H9 (cell line): ENCODE data around the gene STX10. TPM values are rescaled to one million over a fixed set of nuclear protein-coding genes. Genes with fewer than 3 reads are reported as not detected.
A peak's percentile ranks its signal among the peaks of the same experiment; 100 is the strongest.

Experiments
- DNase-seq: peaks from one replicate; pipeline ENCODE4 v3.0.0-alpha.2; 2017
- H2AFZ ChIP-seq: one replicate; pipeline ENCODE4 v1.6.1; 2013; ENCODE audit warnings: mild to moderate bottlenecking, low read length, control low read depth, moderate library complexity
- H2AK5ac ChIP-seq: 2 replicates; pipeline ENCODE4 v1.6.1; 2013; ENCODE audit warnings: low read length, control low read depth, mixed read lengths; ENCODE audit not compliant: insufficient read length
- H2BK120ac ChIP-seq: one replicate; pipeline ENCODE4 v1.6.1; 2013; ENCODE audit warnings: low read depth, mild to moderate bottlenecking, low read length, control low read depth, inconsistent platforms; ENCODE audit not compliant: poor library complexity, severe bottlenecking
- H2BK12ac ChIP-seq: 2 replicates; pipeline ENCODE4 v1.6.1; 2013; ENCODE audit warnings: low read length, control low read depth, mixed read lengths, low read depth; ENCODE audit not compliant: insufficient read length
- H2BK15ac ChIP-seq: 2 replicates; pipeline ENCODE4 v1.6.1; 2013; ENCODE audit warnings: low read depth, low read length, control low read depth
- H2BK20ac ChIP-seq: one replicate; pipeline ENCODE4 v1.6.1; 2013; ENCODE audit warnings: low read depth, mild to moderate bottlenecking, low read length, control low read depth, inconsistent platforms; ENCODE audit not compliant: poor library complexity, severe bottlenecking
- H2BK5ac ChIP-seq: 2 replicates; pipeline ENCODE4 v1.6.1; 2013; ENCODE audit warnings: low read length, control low read depth, mixed read lengths; ENCODE audit not compliant: insufficient read length
- H3K14ac ChIP-seq: 2 replicates; pipeline ENCODE4 v1.6.1; 2013; ENCODE audit warnings: low read length, control low read depth; ENCODE audit not compliant: insufficient read depth
- H3K18ac ChIP-seq: 2 replicates; pipeline ENCODE4 v1.6.1; 2013; ENCODE audit warnings: low read depth, mild to moderate bottlenecking, mixed read lengths, low read length, control low read depth; ENCODE audit not compliant: insufficient read length
- H3K23ac ChIP-seq: 2 replicates; pipeline ENCODE4 v1.6.1; 2013; ENCODE audit warnings: low read length, control low read depth, mixed read lengths, low read depth; ENCODE audit not compliant: insufficient read length
- H3K23me2 ChIP-seq: 2 replicates; pipeline ENCODE4 v1.6.1; 2013; ENCODE audit warnings: low read depth, mild to moderate bottlenecking, mixed read lengths, low read length, control low read depth; ENCODE audit not compliant: insufficient read length, poor library complexity, severe bottlenecking
- H3K27ac ChIP-seq: 2 replicates; pipeline ENCODE4 v1.5.1; 2013; ENCODE audit warnings: low read length, control low read depth, mixed read lengths, low read depth; ENCODE audit not compliant: insufficient read length
- H3K27me3 ChIP-seq: 2 replicates; pipeline ENCODE4 v1.6.1; 2013; ENCODE audit warnings: low read length, control low read depth, inconsistent platforms; ENCODE audit not compliant: insufficient read depth
- H3K4ac ChIP-seq: 2 replicates; pipeline ENCODE4 v1.6.1; 2013; ENCODE audit warnings: low read depth, mild to moderate bottlenecking, control low read depth, inconsistent platforms, low read length, moderate library complexity
- H3K4me1 ChIP-seq: 2 replicates; pipeline ENCODE4 v1.6.1; 2013; ENCODE audit warnings: low read length, control low read depth, inconsistent platforms; ENCODE audit not compliant: insufficient read depth
- H3K4me2 ChIP-seq: 2 replicates; pipeline ENCODE4 v1.6.1; 2013; ENCODE audit warnings: low read length, control low read depth, mixed read lengths; ENCODE audit not compliant: insufficient read length, insufficient read depth
- H3K56ac ChIP-seq: 2 replicates; pipeline ENCODE4 v1.6.1; 2013; ENCODE audit warnings: low read depth, mild to moderate bottlenecking, mixed read lengths, low read length, control low read depth; ENCODE audit not compliant: insufficient read length
- H3K79me1 ChIP-seq: 2 replicates; pipeline ENCODE4 v1.6.1; 2013; ENCODE audit warnings: low read depth, mild to moderate bottlenecking, moderate library complexity, low read length, control low read depth, inconsistent platforms; ENCODE audit not compliant: insufficient read depth, poor library complexity, severe bottlenecking
- H3K79me2 ChIP-seq: 2 replicates; pipeline ENCODE4 v1.6.1; 2013; ENCODE audit warnings: low read length, control low read depth, inconsistent platforms; ENCODE audit not compliant: insufficient read depth
- H3K9ac ChIP-seq: 2 replicates; pipeline ENCODE4 v1.6.1; 2013; ENCODE audit warnings: low read length, control low read depth, mixed read lengths; ENCODE audit not compliant: insufficient read length; ENCODE audit errors: extremely low read depth
- H3K9me3 ChIP-seq: one replicate; pipeline ENCODE4 v1.6.1; 2013; ENCODE audit warnings: low read depth, low read length, inconsistent platforms; ENCODE audit not compliant: control insufficient read depth
- H3T11ph ChIP-seq: one replicate; pipeline ENCODE4 v1.6.1; 2013; ENCODE audit warnings: mild to moderate bottlenecking, low read length, control low read depth, inconsistent platforms
- H4K20me1 ChIP-seq: one replicate; pipeline ENCODE4 v1.6.1; 2013; ENCODE audit not compliant: control insufficient read depth, insufficient read length, insufficient read depth
- H4K5ac ChIP-seq: 2 replicates; pipeline ENCODE4 v1.6.1; 2013; ENCODE audit warnings: low read depth, mild to moderate bottlenecking, mixed read lengths, low read length, control low read depth; ENCODE audit not compliant: insufficient read length
- H4K8ac ChIP-seq: replicated peaks from 2 replicates; pipeline ENCODE4 v1.6.1; 2013; ENCODE audit warnings: low read length, control low read depth, mixed read lengths, low read depth; ENCODE audit not compliant: insufficient read length
- H4K91ac ChIP-seq: 2 replicates; pipeline ENCODE4 v1.6.1; 2013; ENCODE audit warnings: low read depth, mild to moderate bottlenecking, moderate library complexity, mixed read lengths, low read length, control low read depth; ENCODE audit not compliant: insufficient read length
- H3K27ac Mint-ChIP-seq, 3 experiments: 2 replicates in 2 of 3; 3 replicates in 1 of 3; pipeline ENCODE4 v1.8.0; 2020 to 2021; ENCODE audit warnings: mixed read lengths in 3 of 3, mild to moderate bottlenecking in 1 of 3, moderate library complexity in 1 of 3
- H3K27me3 Mint-ChIP-seq: 2 replicates; pipeline ENCODE4 v1.8.0; 2021; ENCODE audit warnings: low read depth, mild to moderate bottlenecking, moderate library complexity, mixed read lengths
- H3K36me3 Mint-ChIP-seq, 3 experiments: 2 replicates in 2 of 3; 3 replicates in 1 of 3; pipeline ENCODE4 v1.8.0; 2020 to 2021; ENCODE audit warnings: low read depth in 3 of 3, mixed read lengths in 3 of 3; ENCODE audit not compliant: insufficient read depth in 1 of 3
- H3K4me1 Mint-ChIP-seq, 2 experiments: 2 replicates each; pipeline ENCODE4 v1.8.0; 2020; ENCODE audit warnings: mixed read lengths in 2 of 2
- H3K4me3 Mint-ChIP-seq, 2 experiments: 2 replicates in 1 of 2; 3 replicates in 1 of 2; pipeline ENCODE4 v1.8.0; 2020 to 2021; ENCODE audit warnings: mild to moderate bottlenecking in 2 of 2, mixed read lengths in 2 of 2, moderate library complexity in 1 of 2
- H3K9me3 Mint-ChIP-seq, 2 experiments: 2 replicates in 1 of 2; 3 replicates in 1 of 2; pipeline ENCODE4 v1.8.0; 2020; ENCODE audit warnings: mild to moderate bottlenecking in 2 of 2, mixed read lengths in 2 of 2, moderate library complexity in 1 of 2
- CTCF ChIP-seq: fragments of 200-600 bp; sonication (generic); conservative IDR thresholded peaks from 3 replicates; pipeline ENCODE4 v1.8.0; 2021; ENCODE audit warnings: antibody characterized with exemption, mild to moderate bottlenecking
- WGBS: extraction: QIAGEN DNeasy Blood & Tissue Kit; methylation state at CpG from one replicate; pipeline ENCODE4 v1.1.7; 2013; ENCODE audit warnings: missing lambda C conversion rate, low lambda C conversion rate, mixed read lengths; ENCODE audit not compliant: insufficient read length; ENCODE audit errors: extremely low coverage; 5-methylcytosine and 5-hydroxymethylcytosine counted together
- total RNA-seq: library from RNA; stranded (reverse); gene quantifications from 2 replicates; pipeline ENCODE4 v1.2.1, GENCODE V29; 2021

STX10 gene
- total RNA-seq, 1 experiment from 2014 or later: 39.4 TPM

DNA sequence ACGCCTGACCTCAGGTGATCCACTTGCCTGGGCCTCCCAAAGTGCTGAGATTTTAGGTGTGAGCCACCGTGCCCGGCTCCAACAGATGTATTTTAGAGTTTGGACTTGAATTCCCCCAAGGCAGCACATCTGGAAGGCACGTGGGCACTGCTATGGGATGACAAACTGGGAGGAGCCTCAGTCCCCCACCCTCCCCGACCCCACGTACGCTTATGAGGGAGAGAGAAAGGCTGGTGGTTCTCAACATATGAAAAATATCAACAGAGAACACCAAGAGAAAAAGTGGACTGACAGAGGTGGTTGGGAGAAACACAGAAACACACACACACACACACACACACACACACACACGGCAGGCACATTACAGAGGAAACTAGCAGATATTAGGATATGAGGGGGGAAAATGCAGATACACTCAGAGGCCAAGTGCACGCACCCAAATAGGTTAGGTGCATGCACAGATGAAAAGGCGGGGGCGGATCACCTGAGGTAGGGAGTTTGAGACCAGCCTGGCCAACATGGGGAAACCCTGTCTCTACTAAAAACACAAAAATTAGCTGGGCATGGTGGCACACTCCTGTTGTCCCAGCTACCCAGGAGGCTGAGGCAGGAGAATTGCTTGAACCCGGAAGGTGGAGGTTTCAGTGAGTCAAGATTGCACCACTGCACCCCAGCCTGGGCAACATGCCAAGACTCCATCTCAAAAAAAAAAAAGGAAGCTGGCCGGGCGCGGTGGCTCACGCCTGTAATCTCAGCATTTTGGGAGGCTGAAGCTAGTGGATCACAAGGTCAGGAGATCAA is 3.2 kb downstream of the STX10 start:
- H3T11ph ChIP-seq: no peak overlapping the region
- H2BK15ac ChIP-seq: no peak overlapping the region
- H3K27me3 Mint-ChIP-seq: no peaks in the 10 kb centered on the region; the same call in 1 of the 2 replicates
- no peak for DNase-seq
- H3K9ac ChIP-seq: no peak overlapping the region
- WGBS: no CpG with 5 or more reads among the region's 16 CpGs
- H2BK20ac ChIP-seq: no peak overlapping the region
- no peak overlapping the region for H2AK5ac ChIP-seq
- no peaks in the 10 kb centered on the region for H3K4me1 ChIP-seq
- no peak overlapping the region for H4K91ac ChIP-seq
- no peaks in the 10 kb centered on the region; the same call in 1 of the 2 replicates for H3K79me2 ChIP-seq
- H3K23ac ChIP-seq: no peak overlapping the region
- H2BK5ac ChIP-seq: no peak overlapping the region
- peak overlapping the region in 1 of 2 experiments; percentile 50; a peak in 2 of 5 replicates for H3K4me3 Mint-ChIP-seq
- no peak overlapping the region for H3K4me2 ChIP-seq
- no peak overlapping the region for H2AFZ ChIP-seq
- no peaks in the 10 kb centered on the region for H4K20me1 ChIP-seq
- H4K8ac ChIP-seq: no peak overlapping the region
- H2BK120ac ChIP-seq: no peak overlapping the region
- no peaks in the 10 kb centered on the region for H3K9me3 ChIP-seq
- H3K79me1 ChIP-seq: no peaks in the 10 kb centered on the region
- no peak overlapping the region for H2BK12ac ChIP-seq
- H3K23me2 ChIP-seq: peaks cover 13% of the 10 kb centered on the region
- H3K27me3 ChIP-seq: no peaks in the 10 kb centered on the region
- no peak overlapping the region for H3K56ac ChIP-seq
- H3K14ac ChIP-seq: no peak overlapping the region
- no peak overlapping the region for H4K5ac ChIP-seq
- no peaks in the 10 kb centered on the region; a peak in 1 of 5 replicates for H3K9me3 Mint-ChIP-seq
- H3K27ac Mint-ChIP-seq: no peak overlapping the region
- H3K4me1 Mint-ChIP-seq: peaks cover 11 to 12% of the 10 kb centered on the region in 2 experiments
- no peak overlapping the region for H3K18ac ChIP-seq
- H3K27ac ChIP-seq: no peak overlapping the region
- H3K4ac ChIP-seq: no peak overlapping the region
- TF ChIP-seq CTCF: no peak
- H3K36me3 Mint-ChIP-seq: peaks cover 8 to 17% (median 13%) of the 10 kb centered on the region in 3 experiments; a peak in 5 of 7 replicates
